Measurements from ENCODE around the gene SON.
A peak's percentile ranks its signal among the peaks of the same experiment; 100 is the strongest.
"Not testable (repeated sequence)": the region's sequence is repeated elsewhere in the genome, so short reads cannot be mapped to it uniquely, and the experiment has no call there.

SON gene

DNA sequence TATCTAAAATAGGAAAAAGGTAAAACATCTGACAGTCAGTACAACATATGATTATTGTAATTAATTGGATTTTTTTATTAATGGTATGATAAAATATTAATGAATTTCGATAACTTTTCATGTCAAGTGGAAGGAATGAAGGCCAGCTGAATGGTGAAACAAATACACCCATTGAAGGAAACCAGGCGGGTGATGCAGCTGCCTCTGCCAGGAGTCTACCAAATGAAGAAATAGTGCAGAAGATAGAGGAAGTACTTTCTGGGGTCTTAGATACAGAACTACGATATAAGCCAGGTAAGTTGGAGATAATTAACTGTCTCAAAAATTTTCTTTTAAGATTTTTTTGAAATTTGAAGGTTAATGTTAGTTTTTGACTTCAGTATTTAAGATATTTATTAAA is 3.2 kb downstream of the SON start:
- DNase-seq, result no peak

DNA sequence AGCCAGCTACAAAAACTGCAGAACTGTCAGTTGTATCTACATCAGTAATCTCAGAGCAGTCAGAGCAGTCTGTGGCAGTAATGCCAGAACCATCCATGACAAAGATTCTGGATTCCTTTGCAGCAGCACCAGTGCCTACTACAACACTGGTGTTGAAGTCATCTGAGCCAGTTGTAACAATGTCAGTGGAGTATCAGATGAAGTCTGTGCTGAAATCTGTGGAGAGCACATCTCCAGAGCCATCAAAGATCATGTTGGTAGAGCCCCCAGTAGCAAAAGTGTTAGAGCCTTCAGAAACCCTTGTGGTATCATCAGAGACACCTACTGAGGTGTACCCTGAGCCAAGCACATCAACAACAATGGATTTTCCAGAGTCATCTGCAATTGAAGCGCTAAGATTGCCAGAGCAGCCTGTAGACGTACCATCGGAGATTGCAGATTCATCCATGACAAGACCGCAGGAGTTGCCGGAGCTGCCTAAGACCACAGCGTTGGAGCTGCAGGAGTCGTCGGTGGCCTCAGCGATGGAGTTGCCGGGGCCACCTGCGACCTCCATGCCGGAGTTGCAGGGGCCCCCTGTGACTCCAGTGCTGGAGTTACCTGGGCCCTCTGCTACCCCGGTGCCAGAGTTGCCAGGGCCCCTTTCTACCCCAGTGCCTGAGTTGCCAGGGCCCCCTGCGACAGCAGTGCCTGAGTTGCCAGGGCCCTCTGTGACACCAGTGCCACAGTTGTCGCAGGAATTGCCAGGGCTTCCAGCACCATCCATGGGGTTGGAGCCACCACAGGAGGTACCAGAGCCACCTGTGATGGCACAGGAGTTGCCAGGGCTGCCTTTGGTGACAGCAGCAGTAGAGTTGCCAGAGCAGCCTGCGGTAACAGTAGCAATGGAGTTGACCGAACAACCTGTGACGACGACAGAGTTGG is 7.3 kb downstream of the SON start:
- DNase-seq, result no peak

DNA sequence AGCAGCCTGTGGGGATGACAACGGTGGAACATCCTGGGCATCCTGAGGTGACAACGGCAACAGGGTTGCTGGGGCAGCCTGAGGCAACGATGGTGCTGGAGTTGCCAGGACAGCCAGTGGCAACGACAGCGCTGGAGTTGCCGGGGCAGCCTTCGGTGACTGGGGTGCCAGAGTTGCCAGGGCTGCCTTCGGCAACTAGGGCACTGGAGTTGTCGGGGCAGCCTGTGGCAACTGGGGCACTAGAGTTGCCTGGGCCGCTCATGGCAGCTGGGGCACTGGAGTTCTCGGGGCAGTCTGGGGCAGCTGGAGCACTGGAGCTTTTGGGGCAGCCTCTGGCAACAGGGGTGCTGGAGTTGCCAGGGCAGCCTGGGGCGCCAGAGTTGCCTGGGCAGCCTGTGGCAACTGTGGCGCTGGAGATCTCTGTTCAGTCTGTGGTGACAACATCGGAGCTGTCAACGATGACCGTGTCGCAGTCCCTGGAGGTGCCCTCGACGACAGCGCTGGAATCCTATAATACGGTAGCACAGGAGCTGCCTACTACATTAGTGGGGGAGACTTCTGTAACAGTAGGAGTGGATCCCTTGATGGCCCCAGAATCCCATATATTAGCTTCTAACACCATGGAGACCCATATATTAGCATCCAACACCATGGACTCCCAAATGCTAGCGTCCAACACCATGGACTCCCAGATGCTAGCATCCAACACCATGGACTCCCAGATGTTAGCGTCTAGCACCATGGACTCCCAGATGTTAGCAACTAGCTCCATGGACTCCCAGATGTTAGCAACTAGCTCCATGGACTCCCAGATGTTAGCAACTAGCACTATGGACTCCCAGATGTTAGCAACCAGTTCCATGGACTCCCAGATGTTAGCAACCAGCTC is 8.2 kb downstream of the SON start:
- no peak for DNase-seq

DNA sequence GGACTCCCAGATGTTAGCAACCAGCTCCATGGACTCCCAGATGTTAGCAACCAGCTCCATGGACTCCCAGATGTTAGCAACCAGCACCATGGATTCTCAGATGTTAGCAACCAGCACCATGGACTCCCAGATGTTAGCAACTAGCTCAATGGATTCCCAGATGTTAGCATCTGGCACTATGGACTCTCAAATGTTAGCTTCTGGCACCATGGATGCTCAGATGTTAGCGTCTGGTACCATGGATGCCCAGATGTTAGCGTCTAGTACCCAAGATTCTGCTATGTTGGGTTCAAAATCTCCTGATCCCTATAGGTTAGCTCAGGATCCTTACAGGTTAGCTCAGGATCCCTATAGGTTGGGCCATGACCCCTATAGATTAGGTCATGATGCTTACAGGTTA is 8.8 kb downstream of the SON start:
- DNase-seq, result no peak

DNA sequence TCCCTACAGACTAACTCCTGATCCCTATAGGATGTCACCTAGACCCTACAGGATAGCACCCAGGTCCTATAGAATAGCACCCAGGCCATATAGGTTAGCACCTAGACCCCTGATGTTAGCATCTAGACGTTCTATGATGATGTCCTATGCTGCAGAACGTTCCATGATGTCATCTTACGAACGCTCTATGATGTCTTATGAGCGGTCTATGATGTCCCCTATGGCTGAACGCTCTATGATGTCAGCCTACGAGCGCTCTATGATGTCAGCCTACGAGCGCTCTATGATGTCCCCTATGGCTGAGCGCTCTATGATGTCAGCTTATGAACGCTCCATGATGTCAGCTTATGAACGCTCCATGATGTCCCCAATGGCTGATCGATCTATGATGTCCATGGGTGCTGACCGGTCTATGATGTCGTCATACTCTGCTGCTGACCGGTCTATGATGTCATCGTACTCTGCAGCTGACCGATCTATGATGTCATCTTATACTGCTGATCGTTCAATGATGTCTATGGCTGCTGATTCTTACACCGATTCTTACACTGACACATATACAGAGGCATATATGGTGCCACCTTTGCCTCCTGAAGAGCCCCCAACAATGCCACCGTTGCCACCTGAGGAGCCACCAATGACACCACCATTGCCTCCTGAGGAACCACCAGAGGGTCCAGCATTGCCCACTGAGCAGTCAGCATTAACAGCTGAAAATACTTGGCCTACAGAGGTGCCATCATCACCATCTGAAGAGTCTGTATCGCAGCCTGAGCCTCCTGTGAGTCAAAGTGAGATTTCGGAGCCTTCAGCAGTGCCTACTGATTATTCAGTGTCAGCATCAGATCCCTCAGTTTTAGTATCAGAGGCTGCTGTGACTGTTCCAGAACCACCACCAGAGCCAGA is 9.5 kb downstream of the SON start:
- DNase-seq, result no peak

DNA sequence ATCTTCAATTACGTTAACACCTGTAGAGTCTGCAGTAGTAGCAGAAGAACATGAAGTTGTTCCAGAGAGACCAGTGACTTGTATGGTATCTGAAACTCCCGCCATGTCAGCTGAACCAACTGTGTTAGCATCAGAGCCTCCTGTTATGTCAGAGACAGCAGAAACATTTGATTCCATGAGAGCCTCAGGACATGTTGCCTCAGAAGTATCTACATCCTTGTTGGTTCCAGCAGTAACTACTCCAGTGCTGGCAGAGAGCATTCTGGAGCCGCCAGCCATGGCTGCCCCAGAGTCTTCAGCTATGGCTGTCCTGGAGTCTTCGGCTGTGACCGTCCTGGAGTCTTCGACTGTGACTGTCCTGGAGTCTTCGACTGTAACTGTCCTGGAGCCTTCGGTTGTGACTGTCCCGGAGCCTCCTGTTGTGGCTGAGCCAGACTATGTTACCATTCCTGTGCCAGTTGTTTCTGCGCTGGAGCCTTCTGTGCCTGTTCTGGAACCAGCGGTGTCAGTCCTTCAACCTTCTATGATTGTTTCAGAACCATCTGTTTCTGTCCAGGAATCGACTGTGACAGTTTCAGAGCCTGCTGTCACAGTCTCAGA is 10.3 kb downstream of the SON start:
- no peak for DNase-seq

DNA sequence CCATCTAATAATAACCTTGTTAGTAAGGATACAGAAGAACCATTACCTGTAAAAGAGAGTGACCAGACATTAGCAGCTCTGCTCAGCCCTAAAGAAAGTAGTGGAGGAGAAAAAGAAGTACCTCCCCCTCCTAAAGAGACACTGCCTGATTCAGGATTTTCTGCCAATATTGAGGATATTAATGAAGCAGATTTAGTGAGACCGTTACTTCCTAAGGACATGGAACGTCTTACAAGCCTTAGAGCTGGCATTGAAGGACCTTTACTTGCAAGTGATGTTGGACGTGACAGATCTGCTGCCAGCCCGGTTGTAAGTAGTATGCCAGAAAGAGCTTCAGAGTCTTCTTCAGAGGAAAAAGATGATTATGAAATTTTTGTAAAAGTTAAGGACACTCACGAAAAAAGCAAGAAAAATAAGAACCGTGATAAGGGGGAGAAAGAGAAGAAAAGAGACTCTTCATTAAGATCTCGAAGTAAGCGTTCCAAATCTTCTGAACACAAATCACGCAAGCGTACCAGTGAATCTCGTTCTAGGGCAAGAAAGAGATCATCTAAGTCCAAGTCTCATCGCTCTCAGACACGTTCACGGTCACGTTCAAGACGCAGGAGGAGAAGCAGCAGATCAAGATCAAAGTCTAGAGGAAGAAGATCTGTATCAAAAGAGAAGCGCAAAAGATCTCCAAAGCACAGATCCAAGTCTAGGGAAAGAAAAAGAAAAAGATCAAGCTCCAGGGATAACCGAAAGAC is 11.6 kb downstream of the SON start:
- DNase-seq, result no peak

DNA sequence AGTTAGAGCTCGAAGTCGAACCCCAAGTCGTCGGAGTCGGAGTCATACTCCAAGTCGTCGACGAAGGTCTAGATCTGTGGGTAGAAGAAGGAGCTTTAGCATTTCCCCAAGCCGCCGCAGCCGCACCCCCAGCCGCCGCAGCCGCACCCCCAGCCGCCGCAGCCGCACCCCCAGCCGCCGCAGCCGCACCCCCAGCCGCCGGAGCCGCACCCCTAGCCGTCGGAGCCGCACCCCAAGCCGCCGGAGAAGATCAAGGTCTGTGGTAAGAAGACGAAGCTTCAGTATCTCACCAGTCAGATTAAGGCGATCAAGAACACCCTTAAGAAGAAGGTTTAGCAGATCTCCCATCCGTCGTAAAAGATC is 12.1 kb downstream of the SON start:
- no peak for DNase-seq

DNA sequence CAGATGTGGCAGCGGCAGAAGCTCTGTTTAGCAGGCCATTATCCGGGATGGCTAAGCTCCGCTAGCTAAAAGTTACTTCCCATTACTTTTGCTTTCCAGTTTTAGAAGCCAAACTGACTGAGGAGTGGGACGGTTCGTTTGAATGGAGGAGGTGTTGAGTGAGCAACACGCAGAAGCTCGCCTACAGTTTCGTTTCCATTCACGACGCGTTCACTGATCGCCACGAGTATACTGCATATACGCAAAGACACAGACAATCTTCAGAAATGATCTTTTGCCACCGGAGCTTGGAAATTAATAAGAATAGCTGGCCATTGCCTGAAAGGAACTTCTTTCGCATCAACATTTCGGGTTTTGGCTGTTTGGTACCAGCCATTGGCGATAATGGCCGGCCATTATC is 14.6 kb downstream of the SON start:
- no peak for DNase-seq

DNA sequence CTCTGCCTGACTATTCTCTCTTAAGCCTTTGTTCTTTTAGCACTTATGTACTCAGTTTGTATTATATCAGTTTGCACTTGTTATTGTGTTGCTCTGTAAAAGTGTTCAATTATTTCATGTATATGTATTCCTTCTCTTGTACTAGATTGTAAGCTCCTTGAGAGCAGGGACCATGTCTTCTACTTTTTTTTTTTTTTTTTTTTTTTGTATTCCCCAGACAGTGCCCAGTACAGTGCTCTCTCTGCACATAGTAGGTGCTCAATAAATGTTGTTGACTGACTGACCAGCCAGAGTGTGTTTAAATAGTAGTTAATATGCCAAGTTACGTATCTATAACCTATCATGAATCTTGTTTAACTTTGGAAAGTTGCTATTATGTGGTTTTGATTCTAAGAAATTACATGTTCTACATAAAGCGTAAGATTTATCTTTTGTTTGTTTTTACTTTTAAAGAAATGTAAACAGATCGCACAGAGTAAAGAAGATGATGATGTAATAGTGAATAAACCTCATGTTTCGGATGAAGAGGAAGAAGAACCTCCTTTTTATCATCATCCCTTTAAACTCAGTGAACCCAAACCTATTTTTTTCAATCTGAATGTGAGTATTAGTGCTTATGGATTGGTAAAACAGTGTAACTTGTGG is 16.1 kb downstream of the SON start:
- no peak for DNase-seq

DNA sequence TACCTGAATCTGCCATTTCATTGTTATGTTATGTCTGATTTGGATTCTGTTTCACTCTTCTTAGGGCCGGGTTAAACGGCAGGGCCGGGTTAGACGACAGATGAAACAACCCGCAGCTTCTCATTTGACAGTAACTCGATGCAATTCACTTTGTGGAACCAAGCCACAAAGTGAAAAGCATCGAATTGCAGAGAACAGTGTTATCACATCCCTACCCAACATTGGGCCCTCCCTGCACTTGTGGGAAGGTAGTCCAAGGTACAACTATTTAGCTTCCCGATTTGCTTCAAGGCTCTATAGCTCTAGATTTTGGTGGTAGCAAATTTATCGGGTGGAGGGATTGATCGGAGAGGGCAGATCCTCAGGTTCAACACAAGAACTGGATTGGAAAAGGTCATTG is 17.0 kb downstream of the SON start:
- DNase-seq, result no peak

DNA sequence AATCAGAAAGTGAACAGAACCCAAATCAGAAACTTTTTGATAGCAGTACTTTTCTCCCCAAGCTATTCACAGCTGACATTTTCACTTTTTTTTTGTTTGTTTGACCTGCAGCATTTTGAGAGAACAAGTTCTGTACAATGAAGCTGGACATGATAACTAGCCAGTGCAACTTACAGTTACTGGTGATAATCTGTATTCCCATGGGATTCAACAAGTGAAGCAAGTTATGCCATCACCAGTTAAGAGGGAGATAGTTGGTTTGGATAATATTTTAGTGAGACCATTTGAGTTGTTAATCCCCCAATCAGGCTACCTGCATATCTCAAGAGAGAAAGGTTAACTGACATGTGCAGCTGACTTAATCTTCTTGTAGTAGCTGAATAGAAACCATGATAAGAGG is 18.1 kb downstream of the SON start:
- no peak for DNase-seq

DNA sequence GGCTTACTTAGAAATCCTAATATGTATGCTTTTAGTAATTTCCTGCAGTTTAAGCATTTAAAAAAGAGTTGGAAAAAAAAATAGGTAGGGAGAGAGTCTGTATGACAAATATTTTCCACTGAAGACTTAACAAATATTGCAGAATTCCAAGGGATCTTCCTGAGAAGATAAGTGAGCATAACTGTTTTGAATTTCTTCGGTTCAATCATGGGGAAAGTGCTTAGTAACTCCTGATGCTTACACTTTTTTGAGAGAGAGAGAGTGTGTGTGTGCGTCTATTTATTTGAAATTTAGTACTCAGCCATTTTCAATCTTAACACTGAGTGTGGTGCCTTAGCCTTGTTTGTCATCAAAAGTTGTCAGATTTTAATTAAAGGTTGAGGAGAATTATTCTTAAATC is 18.5 kb downstream of the SON start:
- no peak for DNase-seq

DNA sequence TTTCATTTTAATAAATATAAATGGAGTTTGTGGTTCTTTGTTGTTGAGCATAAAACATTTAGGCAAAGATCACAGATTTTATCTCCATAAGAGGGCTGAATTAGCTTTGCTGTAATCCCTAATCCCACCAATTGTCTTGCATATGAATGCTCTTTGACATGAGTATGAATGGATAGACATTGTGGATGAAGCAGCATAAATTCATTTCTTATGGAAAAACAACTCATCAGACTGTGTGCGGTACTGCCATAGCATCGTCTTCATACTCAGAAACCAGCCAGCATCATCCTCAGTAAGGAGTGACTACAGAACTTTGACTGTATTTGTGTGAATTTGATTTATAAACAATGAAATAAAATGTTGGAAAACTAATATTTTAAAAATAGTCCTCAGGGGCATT is 19.6 kb downstream of the SON start:
- DNase-seq, result no peak

DNA sequence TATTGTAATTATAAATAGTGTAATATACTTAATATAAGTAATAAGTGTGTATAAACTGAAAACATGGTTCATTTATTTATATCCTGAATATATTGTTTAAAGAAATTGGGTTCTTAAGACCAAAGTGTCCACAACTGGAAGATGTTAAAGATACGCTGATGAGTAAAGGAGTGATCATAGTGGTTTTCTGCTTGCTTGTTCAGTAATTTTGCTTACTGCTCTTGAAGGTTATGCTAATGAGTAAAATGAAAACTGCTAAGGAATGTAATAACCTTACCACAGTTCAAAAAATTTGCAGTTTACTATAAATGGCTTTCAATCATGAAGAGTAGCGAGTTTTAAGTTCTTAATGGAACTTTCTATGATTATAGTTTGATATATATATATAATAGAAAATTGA is 23.7 kb downstream of the SON start:
- DNase-seq, result peak in 1 of 5 experiments; percentile 55

DNA sequence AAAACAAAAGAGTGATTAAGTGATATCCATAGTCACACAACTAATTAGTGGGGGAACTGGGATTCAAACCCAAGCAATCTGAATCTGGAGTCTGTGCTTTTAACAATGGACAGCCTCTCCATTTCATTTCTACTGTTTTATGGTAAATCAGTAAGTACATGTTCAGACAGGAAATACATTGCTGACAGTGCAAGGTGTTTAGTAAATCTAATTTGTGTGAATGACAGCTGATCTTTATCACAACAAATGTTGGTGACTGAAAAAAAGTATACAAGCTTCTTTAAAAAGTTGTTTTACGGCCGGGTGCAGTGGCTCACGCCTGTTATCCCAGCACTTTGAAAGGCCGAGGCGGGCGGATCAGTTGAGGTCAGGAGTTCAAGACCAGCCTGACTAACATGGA is 25.1 kb downstream of the SON start:
- DNase-seq, result peak in 1 of 5 experiments; percentile 69

DNA sequence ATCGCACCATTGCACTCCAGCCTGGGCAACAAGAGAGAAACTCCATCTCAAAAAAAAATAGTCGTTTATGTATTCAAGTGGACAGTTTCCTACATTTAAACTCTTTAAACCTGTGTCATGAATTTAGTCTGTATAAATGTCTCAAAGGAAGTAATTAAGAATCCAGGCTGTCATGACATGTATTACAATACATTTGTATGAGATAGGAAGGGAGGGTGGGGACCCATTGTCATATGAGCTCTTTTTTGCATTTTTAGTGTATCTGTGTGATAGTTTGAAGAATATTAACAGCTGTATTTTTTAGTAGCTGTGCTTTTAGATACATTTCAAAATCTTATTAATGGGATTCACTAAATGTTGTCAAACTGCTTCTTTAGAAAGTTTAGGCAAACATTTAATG is 25.6 kb downstream of the SON start:
- DNase-seq, result no peak

DNA sequence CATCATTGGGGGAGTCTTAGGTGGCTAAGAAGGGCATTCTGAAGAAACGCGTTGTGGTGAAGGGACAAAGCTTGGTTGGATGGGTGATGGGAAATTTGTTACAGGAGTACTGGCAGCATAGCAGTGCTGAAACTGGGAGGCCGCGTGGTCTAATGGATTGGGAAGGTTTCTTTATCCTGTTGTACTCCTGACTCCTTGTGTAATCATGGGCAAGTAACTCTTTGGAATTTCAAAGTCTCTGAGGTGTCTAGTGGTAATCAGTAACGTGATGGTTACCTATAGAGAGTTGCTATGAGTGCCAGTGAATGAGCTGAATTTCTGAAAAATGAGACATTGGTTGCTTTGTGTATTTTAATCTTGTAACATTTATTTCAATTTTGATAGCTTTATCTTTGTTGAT is 27.2 kb downstream of the SON start:
- DNase-seq, result no peak

DNA sequence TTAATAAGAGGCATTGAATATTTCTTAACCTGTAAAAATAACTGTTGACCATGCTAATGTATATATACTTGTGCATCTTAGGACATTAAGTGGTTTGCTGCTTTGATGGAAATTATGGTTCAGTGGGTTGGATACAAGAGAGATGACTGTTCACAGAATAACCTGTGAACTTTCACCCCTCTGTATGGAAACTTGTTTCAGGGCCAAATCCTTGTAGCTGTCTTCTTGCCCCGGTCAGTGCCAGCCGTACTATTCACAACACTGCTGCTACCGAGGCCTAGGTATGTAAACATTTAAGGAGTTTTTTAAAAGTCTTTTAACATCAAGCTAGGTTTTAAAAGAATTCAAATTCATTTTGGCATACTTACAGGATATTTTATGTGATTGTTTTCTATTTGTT is 29.5 kb downstream of the SON start:
- DNase-seq, result no peak

DNA sequence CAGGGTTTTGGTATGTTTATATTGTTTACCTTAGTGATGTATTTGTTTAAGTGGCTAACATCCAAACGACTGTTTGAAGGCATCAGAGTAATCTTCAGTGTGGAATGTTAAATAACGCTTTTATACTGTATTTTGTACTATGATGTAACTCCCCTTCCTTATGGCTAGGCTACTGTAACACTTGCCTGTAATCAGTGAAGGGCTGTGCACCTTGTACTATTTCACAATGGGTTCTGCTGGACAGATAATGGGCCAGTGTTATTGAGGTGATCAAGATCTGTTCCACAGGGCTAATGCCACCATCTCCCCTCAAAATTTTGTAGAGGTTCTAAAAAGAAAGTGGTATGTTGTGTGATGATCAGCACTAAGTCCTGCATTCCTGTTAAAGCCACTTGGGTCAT is 33.9 kb downstream of the SON start:
- not testable (repeated sequence) for DNase-seq

DNA sequence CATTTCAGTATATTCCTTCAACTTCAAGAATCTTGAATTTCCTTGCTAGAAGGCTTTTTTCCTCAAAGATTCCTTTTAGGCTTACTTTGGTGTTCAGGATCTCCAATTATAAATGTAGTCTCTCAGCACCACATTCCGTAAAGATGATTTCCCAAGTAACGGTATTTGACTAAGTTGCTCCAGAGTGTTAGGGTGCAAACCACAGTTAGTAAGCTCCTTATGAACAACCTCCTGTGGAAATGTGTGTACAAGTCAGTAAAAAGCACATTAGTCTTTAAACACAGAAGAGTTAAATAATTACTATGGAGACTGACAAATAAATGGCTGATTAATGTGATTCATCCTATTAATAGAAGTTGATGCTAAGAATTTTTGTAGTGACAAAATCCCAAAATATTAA is 35.4 kb downstream of the SON start:
- DNase-seq, result no peak

Measured in T-helper 2 cell (primary cell).